SU-DHL-6 (cell line): Measurements from ENCODE around the gene BBS2.
"Not testable (repeated sequence)": the region's sequence is repeated elsewhere in the genome, so short reads cannot be mapped to it uniquely, and the experiment has no call there.

Source experiments
- H2AFZ ChIP-seq: fragments of 200-600 bp; sonication (generic); 2 replicates; pipeline ENCODE4 v1.6.1; 2014; ENCODE audit warnings: low read depth, mild to moderate bottlenecking, moderate library complexity, mixed read lengths, antibody characterized with exemption, low read length; ENCODE audit not compliant: severe bottlenecking
- H3F3A ChIP-seq: fragments of 200-600 bp; shearing (Covaris generic); 2 replicates; pipeline ENCODE4 v1.6.0; 2016; ENCODE audit warnings: antibody characterized with exemption, mild to moderate bottlenecking; ENCODE audit not compliant: insufficient read depth
- H3K27ac ChIP-seq: fragments of 200-600 bp; sonication (generic); 2 replicates; pipeline ENCODE4 v1.5.1; 2016; ENCODE audit warnings: low read depth, mild to moderate bottlenecking, low read length, moderate library complexity, mixed read lengths
- H3K27me3 ChIP-seq: fragments of 200-600 bp; sonication (generic), shearing (Covaris generic); 2 replicates; pipeline ENCODE4 v1.6.0; 2014; ENCODE audit warnings: mild to moderate bottlenecking, low read length
- H3K36me3 ChIP-seq: fragments of 200-600 bp; sonication (generic); 2 replicates; pipeline ENCODE4 v1.6.1; 2014; ENCODE audit warnings: mild to moderate bottlenecking, low read length, mixed read lengths
- H3K4me2 ChIP-seq: fragments of 300-600, 200-600 bp; shearing (Covaris generic), sonication (generic); 2 replicates; pipeline ENCODE4 v1.6.0; 2014; ENCODE audit warnings: low read length, low read depth, mild to moderate bottlenecking; ENCODE audit not compliant: poor library complexity, severe bottlenecking
- H3K4me3 ChIP-seq: fragments of 200-600 bp; sonication (generic); 2 replicates; pipeline ENCODE4 v1.5.1; 2014; ENCODE audit warnings: antibody characterized with exemption, low read length, mild to moderate bottlenecking, mixed read lengths; ENCODE audit not compliant: insufficient read depth, poor library complexity, severe bottlenecking
- H3K79me2 ChIP-seq: fragments of 200-600 bp; sonication (generic); 2 replicates; pipeline ENCODE4 v1.6.1; 2014; ENCODE audit warnings: mild to moderate bottlenecking, low read length, moderate library complexity; ENCODE audit not compliant: insufficient read depth
- H3K9ac ChIP-seq: fragments of 200-600 bp; sonication (generic); 2 replicates; pipeline ENCODE4 v1.7.0; 2014; ENCODE audit warnings: mild to moderate bottlenecking, low read length
- H3K9me2 ChIP-seq: fragments of 200-600 bp; sonication (generic); replicated peaks from 2 replicates; pipeline ENCODE4 v1.6.1; 2014; ENCODE audit warnings: low read length; ENCODE audit not compliant: insufficient read depth
- H3K9me3 ChIP-seq: fragments of 200-600 bp; sonication (generic); 2 replicates; pipeline ENCODE4 v1.6.1; 2014; ENCODE audit warnings: low read length, mixed read lengths; ENCODE audit not compliant: insufficient read depth
- H4K20me1 ChIP-seq: fragments of 200-600 bp; sonication (generic); 2 replicates; pipeline ENCODE4 v1.6.1; 2014; ENCODE audit warnings: low read depth, mild to moderate bottlenecking, antibody characterized with exemption, low read length, moderate library complexity, mixed read lengths
- CTCF ChIP-seq: fragments of 200-600 bp; sonication (generic); IDR thresholded peaks from one replicate; pipeline ENCODE4 v1.5.1; 2017; ENCODE audit warnings: antibody characterized with exemption, mild to moderate bottlenecking, low read length, moderate library complexity; ENCODE audit not compliant: insufficient read depth, poor library complexity, severe bottlenecking
- EZH2phosphoT487 ChIP-seq: fragments of 200-600 bp; sonication (generic), shearing (Covaris generic); conservative IDR thresholded peaks from 2 replicates; pipeline ENCODE4 v1.6.1; 2018; ENCODE audit warnings: mild to moderate bottlenecking, antibody characterized with exemption, low read length, moderate library complexity, mixed read lengths

The BBS2 gene

GRCh38 chr16:56491657-56492261 lies 28.1 kb downstream of the BBS2 start:
- H3K9me2 ChIP-seq: no peaks in the 10 kb centered on the region
- no peaks in the 10 kb centered on the region for H4K20me1 ChIP-seq
- H2AFZ ChIP-seq: no peak overlapping the region
- H3K9ac ChIP-seq: no peak overlapping the region
- H3K4me3 ChIP-seq: no peak overlapping the region
- no peaks in the 10 kb centered on the region; the same call in 1 of the 2 replicates for H3K36me3 ChIP-seq
- no peaks in the 10 kb centered on the region for H3K27me3 ChIP-seq
- TF ChIP-seq CTCF (no peak), EZH2phosphoT487 (no peak)
- no peak overlapping the region for H3K4me2 ChIP-seq
- no peaks in the 10 kb centered on the region for H3F3A ChIP-seq
- no peaks in the 10 kb centered on the region for H3K9me3 ChIP-seq
- H3K79me2 ChIP-seq: no peaks in the 10 kb centered on the region
- no peak overlapping the region for H3K27ac ChIP-seq

- not testable (repeated sequence) for H3K27me3 ChIP-seq, H3K9me3 ChIP-seq, H4K20me1 ChIP-seq, H3K27ac ChIP-seq, H3K4me3 ChIP-seq, H3K9ac ChIP-seq, H3K4me2 ChIP-seq, H2AFZ ChIP-seq, H3K9me2 ChIP-seq, H3K36me3 ChIP-seq, H3K79me2 ChIP-seq, H3F3A ChIP-seq
Observed at GRCh38 chr16:56488868-56489267, 31.0 kb downstream of the BBS2 start.

- no peak overlapping the region for H2AFZ ChIP-seq
- no peak overlapping the region for H3K4me2 ChIP-seq
- H3K4me3 ChIP-seq: no peak overlapping the region
- TF ChIP-seq EZH2phosphoT487 (no peak), CTCF (no peak)
- no peaks in the 10 kb centered on the region for H3K9me2 ChIP-seq
- no peaks in the 10 kb centered on the region for H3K27me3 ChIP-seq
- H4K20me1 ChIP-seq: no peaks in the 10 kb centered on the region
- no peaks in the 10 kb centered on the region for H3F3A ChIP-seq
- H3K79me2 ChIP-seq: no peaks in the 10 kb centered on the region
- H3K36me3 ChIP-seq: peaks cover 7% of the 10 kb centered on the region; the same call in 1 of the 2 replicates
- H3K27ac ChIP-seq: no peak overlapping the region
- H3K9me3 ChIP-seq: no peaks in the 10 kb centered on the region
- H3K9ac ChIP-seq: no peak overlapping the region
Observed at GRCh38 chr16:56488035-56488434, 31.8 kb downstream of the BBS2 start.

- Histone ChIP-seq H3K9me2 (no peaks in the 10 kb centered on the region), H3K4me3 (no peak overlapping the region), H4K20me1 (no peaks in the 10 kb centered on the region), H3K36me3 (peaks cover 7% of the 10 kb centered on the region; the same call in 1 of the 2 replicates), H3K27me3 (no peaks in the 10 kb centered on the region), H3F3A (no peaks in the 10 kb centered on the region), H3K4me2 (no peak overlapping the region), H3K9me3 (no peaks in the 10 kb centered on the region), H3K79me2 (no peaks in the 10 kb centered on the region), H3K27ac (no peak overlapping the region), H2AFZ (no peak overlapping the region), H3K9ac (no peak overlapping the region)
- TF ChIP-seq EZH2phosphoT487 (no peak), CTCF (no peak)
Observed at GRCh38 chr16:56483394-56483793, 36.4 kb downstream of the BBS2 start.
